Natural killer cell (primary cell): ENCODE data around the gene FIGLA. TPM values are rescaled to one million over a fixed set of nuclear protein-coding genes. Genes with fewer than 3 reads are reported as not detected.

Experiments used
- ATAC-seq, 3 donors: fragments of 150-1000 bp in 2 of 3; fragments of 200-7000 bp in 1 of 3; cut with Tn5 transposase; 1 replicate in 1 of 3; 2 replicates in 2 of 3; pipeline ENCODE4 v1.10.0; 2021; ENCODE audit warnings: mild to moderate bottlenecking in 2 of 3, moderate library complexity in 2 of 3
- DNase-seq, 2 donors: peaks; one replicate each; pipeline versions ENCODE4 v3.0.0 to v3.0.0-alpha.2; 2013 to 2021; ENCODE audit warnings: mixed read lengths in 1 of 2
- H3K27ac ChIP-seq: one replicate; pipeline ENCODE4 v1.5.1; 2013; ENCODE audit warnings: mild to moderate bottlenecking, low read length
- H3K27me3 ChIP-seq: one replicate; pipeline ENCODE4 v1.6.1; 2013; ENCODE audit warnings: low read length; ENCODE audit not compliant: control insufficient read depth, insufficient read depth
- H3K36me3 ChIP-seq: one replicate; pipeline ENCODE4 v1.6.1; 2013; ENCODE audit warnings: low read length; ENCODE audit not compliant: control insufficient read depth, insufficient read depth
- H3K4me1 ChIP-seq: one replicate; pipeline ENCODE4 v1.6.1; 2013; ENCODE audit warnings: low read length; ENCODE audit not compliant: control insufficient read depth, insufficient read depth
- H3K4me3 ChIP-seq: one replicate; pipeline ENCODE4 v1.5.1; 2013; ENCODE audit warnings: low read length
- H3K9me3 ChIP-seq: one replicate; pipeline ENCODE4 v1.6.1; 2013; ENCODE audit warnings: low read length; ENCODE audit not compliant: control insufficient read depth, insufficient read depth
- H3K27ac Mint-ChIP-seq, 2 donors: one replicate each; pipeline ENCODE4 v1.8.0; 2022; ENCODE audit warnings: mild to moderate bottlenecking in 2 of 2, mixed read lengths in 2 of 2, moderate library complexity in 1 of 2
- H3K27me3 Mint-ChIP-seq, 2 donors: one replicate each; pipeline ENCODE4 v1.8.0; 2022; ENCODE audit warnings: low read depth in 2 of 2, mixed read lengths in 2 of 2
- H3K36me3 Mint-ChIP-seq: one replicate; pipeline ENCODE4 v1.8.0; 2022; ENCODE audit warnings: mixed read lengths
- H3K4me1 Mint-ChIP-seq, 2 donors: one replicate each; pipeline ENCODE4 v1.8.0; 2022; ENCODE audit warnings: mixed read lengths in 2 of 2
- H3K4me3 Mint-ChIP-seq: one replicate; pipeline ENCODE4 v1.8.0; 2022; ENCODE audit warnings: mild to moderate bottlenecking, moderate library complexity, mixed read lengths
- H3K9me3 Mint-ChIP-seq, 2 donors: one replicate each; pipeline ENCODE4 v1.8.0; 2022; ENCODE audit warnings: mixed read lengths in 2 of 2
- CTCF ChIP-seq: fragments of 200-600 bp; IDR thresholded peaks from one replicate; pipeline ENCODE4 v1.8.0; 2022; ENCODE audit warnings: antibody characterized with exemption
- WGBS: methylation state at CpG from one replicate; pipeline ENCODE4 v1.1.7; 2013; ENCODE audit warnings: missing lambda C conversion rate; ENCODE audit not compliant: insufficient coverage; 5-methylcytosine and 5-hydroxymethylcytosine counted together
- intact Hi-C: fragments of 100-400 bp; cut with micrococcal nuclease; formaldehyde crosslinking; loops from one replicate; pipeline ENCODE4 v1.14.2; 2022
- total RNA-seq, 4 donors: library from RNA; stranded (reverse); fragments of 120-200 nt in 1 of 4; gene quantifications; one replicate each; pipeline versions ENCODE4 v1.2.3 to v1.2.4, GENCODE V29; 2013 to 2022

The FIGLA gene
- total RNA-seq, 3 donors from 2014 or later (not counting 1 experiment from before 2014, with no cell fraction given), result not detected

- no peaks in the 10 kb centered on the region for H3K27me3 ChIP-seq
- Mint-ChIP-seq H3K9me3 (no peaks in the 10 kb centered on the region), H3K4me1 (peaks cover 4 to 30% of the 10 kb centered on the region in 2 donors), H3K27me3 (peaks cover 0 to 3% of the 10 kb centered on the region in 2 donors), H3K27ac (no peak overlapping the region), H3K4me3 (no peak overlapping the region), H3K36me3 (no peaks in the 10 kb centered on the region)
- H3K9me3 ChIP-seq, result no peaks in the 10 kb centered on the region
- no peaks in the 10 kb centered on the region for H3K36me3 ChIP-seq
- TF ChIP-seq CTCF, result no peak
- H3K4me3 ChIP-seq, result no peak overlapping the region
- DNase-seq (no peak), ATAC-seq (no peak)
- 44% methylated on average over 6 of the region's 6 CpGs for WGBS
- no peaks in the 10 kb centered on the region for H3K4me1 ChIP-seq
- intact Hi-C loops, result no loop called here
- H3K27ac ChIP-seq, result no peak overlapping the region
Observed at GRCh38 chr2:70831861-70832260, 41.4 kb upstream of the FIGLA start.

- TF ChIP-seq CTCF, result no peak
- Mint-ChIP-seq H3K27me3 (peaks cover 0 to 3% of the 10 kb centered on the region in 2 donors), H3K4me3 (no peak overlapping the region), H3K4me1 (peaks cover 4 to 33% of the 10 kb centered on the region in 2 donors), H3K36me3 (no peaks in the 10 kb centered on the region), H3K9me3 (no peaks in the 10 kb centered on the region), H3K27ac (no peak overlapping the region)
- H3K27ac ChIP-seq, result no peak overlapping the region
- WGBS, result 87% methylated on average over 5 of the region's 5 CpGs
- H3K9me3 ChIP-seq, result no peaks in the 10 kb centered on the region
- ATAC-seq (no peak), DNase-seq (no peak)
- no peaks in the 10 kb centered on the region for H3K27me3 ChIP-seq
- no peaks in the 10 kb centered on the region for H3K36me3 ChIP-seq
- intact Hi-C loops, result no loop called here
- H3K4me1 ChIP-seq, result no peaks in the 10 kb centered on the region
- no peak overlapping the region for H3K4me3 ChIP-seq
Observed at GRCh38 chr2:70830366-70830765, 39.9 kb upstream of the FIGLA start.

- peaks cover 0 to 3% of the 10 kb centered on the region in 2 donors for H3K27me3 Mint-ChIP-seq
- no peaks in the 10 kb centered on the region for H3K36me3 Mint-ChIP-seq
- Histone ChIP-seq H3K36me3 (no peaks in the 10 kb centered on the region), H3K27ac (no peak overlapping the region), H3K4me3 (no peak overlapping the region), H3K9me3 (no peaks in the 10 kb centered on the region), H3K4me1 (no peaks in the 10 kb centered on the region), H3K27me3 (no peaks in the 10 kb centered on the region)
- intact Hi-C loops, result no loop called here
- 86% methylated on average over 1 of the region's 1 CpG for WGBS
- DNase-seq (no peak), ATAC-seq (no peak)
- H3K9me3 Mint-ChIP-seq, result no peaks in the 10 kb centered on the region
- no peak overlapping the region for H3K27ac Mint-ChIP-seq
- TF ChIP-seq CTCF, result no peak
- H3K4me1 Mint-ChIP-seq, result peaks cover 4 to 28% of the 10 kb centered on the region in 2 donors
- no peak overlapping the region for H3K4me3 Mint-ChIP-seq
Observed at GRCh38 chr2:70829916-70830315, 39.5 kb upstream of the FIGLA start.
